Karpas-422 (cell line): ENCODE data around the gene MAP3K7CL. TPM values are rescaled to one million over a fixed set of nuclear protein-coding genes. Genes with fewer than 3 reads are reported as not detected.
A peak's percentile ranks its signal among the peaks of the same experiment; 100 is the strongest.

Experiments used
- DNase-seq: peaks from one replicate; pipeline ENCODE4 v3.0.0-alpha.2; 2015
- H2AFZ ChIP-seq: fragments of 200-600 bp; sonication (generic); 2 replicates; pipeline ENCODE4 v1.6.1; 2014; ENCODE audit warnings: antibody characterized with exemption, low read length, mixed read lengths
- H3K27ac ChIP-seq: fragments of 200-600 bp; sonication (generic); 2 replicates; pipeline ENCODE4 v1.5.1; 2014; ENCODE audit warnings: mild to moderate bottlenecking, low read length, moderate library complexity
- H3K27me3 ChIP-seq: fragments of 200-600 bp; sonication (generic); 2 replicates; pipeline ENCODE4 v1.6.1; 2014; ENCODE audit warnings: low read length, mixed read lengths
- H3K36me3 ChIP-seq: fragments of 200-600 bp; sonication (generic); 2 replicates; pipeline ENCODE4 v1.6.1; 2014; ENCODE audit warnings: low read length, mixed read lengths; ENCODE audit not compliant: insufficient read depth
- H3K4me1 ChIP-seq: fragments of 200-600 bp; sonication (generic); 2 replicates; pipeline ENCODE4 v1.6.1; 2014; ENCODE audit warnings: mild to moderate bottlenecking, low read length, mixed read lengths
- H3K4me2 ChIP-seq: fragments of 200-600 bp; sonication (generic); 2 replicates; pipeline ENCODE4 v1.6.1; 2014; ENCODE audit warnings: low read length, low read depth, mild to moderate bottlenecking; ENCODE audit not compliant: poor library complexity, severe bottlenecking
- H3K4me3 ChIP-seq: fragments of 200-600 bp; sonication (generic); 2 replicates; pipeline ENCODE4 v1.5.1; 2014; ENCODE audit warnings: mild to moderate bottlenecking, antibody characterized with exemption, low read length, mixed read lengths
- H3K79me2 ChIP-seq: fragments of 200-600 bp; sonication (generic); 2 replicates; pipeline ENCODE4 v1.6.1; 2014; ENCODE audit warnings: mild to moderate bottlenecking, low read length, mixed read lengths
- H3K9ac ChIP-seq: fragments of 200-600 bp; sonication (generic); 2 replicates; pipeline ENCODE4 v1.6.0; 2014; ENCODE audit warnings: low read length
- H3K9me2 ChIP-seq: fragments of 200-600 bp; sonication (generic), shearing (Covaris generic); replicated peaks from 2 replicates; pipeline ENCODE4 v1.6.0; 2014; ENCODE audit warnings: mild to moderate bottlenecking, low read length, moderate library complexity; ENCODE audit not compliant: insufficient read depth
- H3K9me3 ChIP-seq: fragments of 300-700, 200-600 bp; sonication (generic); 2 replicates; pipeline ENCODE4 v1.6.1; 2014; ENCODE audit warnings: low read length, mixed read lengths
- H4K20me1 ChIP-seq: fragments of 200-600 bp; sonication (generic); 2 replicates; pipeline ENCODE4 v1.6.1; 2014; ENCODE audit warnings: mild to moderate bottlenecking, antibody characterized with exemption, low read length, low read depth; ENCODE audit not compliant: insufficient read depth
- total RNA-seq: library from RNA; depleted of rRNA; stranded (reverse); fragments of >200 nt; shearing (Covaris generic); gene quantifications from 2 replicates; pipeline ENCODE4 v1.2.3, GENCODE V29; 2014; ENCODE audit warnings: low replicate concordance; rRNA removed

The MAP3K7CL gene
- total RNA-seq: 34.8 and 38.3 TPM in 2 replicates

- Histone ChIP-seq H4K20me1 (no peaks in the 10 kb centered on the region), H3K4me2 (no peak within 1 kb of the TSS), H3K4me3 (no peak within 1 kb of the TSS), H2AFZ (no peak within 1 kb of the TSS), H3K9ac (no peak within 1 kb of the TSS), H3K79me2 (peaks cover 21% of the 10 kb centered on the region), H3K36me3 (no peaks in the 10 kb centered on the region), H3K27me3 (no peaks in the 10 kb centered on the region), H3K27ac (no peak within 1 kb of the TSS), H3K4me1 (peaks cover 19% of the 10 kb centered on the region), H3K9me3 (no peaks in the 10 kb centered on the region), H3K9me2 (no peaks in the 10 kb centered on the region)
- DNase-seq: no peak
Observed at GRCh38 chr21:29130270-29130969, at the start of gene MAP3K7CL. TSS of gene MAP3K7CL (plus strand) at chr21:29130644. CDS start at chr21:29133345, 2,701 bp downstream.

GRCh38 chr21:29082046-29082815, 48.2 kb upstream of the MAP3K7CL start:
- Histone ChIP-seq H3K27ac (no peak overlapping the region), H3K4me3 (no peak overlapping the region), H2AFZ (no peak overlapping the region)

GRCh38 chr21:29083306-29083705, 47.1 kb upstream of the MAP3K7CL start:
- peaks cover 3% of the 10 kb centered on the region; the same call in 1 of the 2 replicates for H3K36me3 ChIP-seq
- no peak overlapping the region for H3K4me2 ChIP-seq
- no peaks in the 10 kb centered on the region for H4K20me1 ChIP-seq
- H3K27ac ChIP-seq: no peak overlapping the region
- no peaks in the 10 kb centered on the region for H3K9me2 ChIP-seq
- peaks cover 64% of the 10 kb centered on the region for H3K4me1 ChIP-seq
- H3K9me3 ChIP-seq: no peaks in the 10 kb centered on the region
- no peaks in the 10 kb centered on the region for H3K27me3 ChIP-seq
- H2AFZ ChIP-seq: no peak overlapping the region
- no peak overlapping the region for H3K4me3 ChIP-seq
- peaks cover 59% of the 10 kb centered on the region for H3K79me2 ChIP-seq
- no peak for DNase-seq
- no peak overlapping the region for H3K9ac ChIP-seq

More at GRCh38 chr21:29082046-29082815, 48.2 kb upstream of the MAP3K7CL start:
- no peaks in the 10 kb centered on the region for H3K27me3 ChIP-seq
- peaks cover 3% of the 10 kb centered on the region; the same call in 1 of the 2 replicates for H3K36me3 ChIP-seq
- no peaks in the 10 kb centered on the region for H3K9me2 ChIP-seq
- H3K9ac ChIP-seq: no peak overlapping the region
- no peaks in the 10 kb centered on the region for H4K20me1 ChIP-seq
- H3K79me2 ChIP-seq: peaks cover 65% of the 10 kb centered on the region
- H3K9me3 ChIP-seq: no peaks in the 10 kb centered on the region
- no peak overlapping the region for H3K4me2 ChIP-seq
- peaks cover 74% of the 10 kb centered on the region for H3K4me1 ChIP-seq
- no peak for DNase-seq

GRCh38 chr21:29084372-29084771, 46.1 kb upstream of the MAP3K7CL start:
- H3K4me3 ChIP-seq: peak overlapping the region; percentile 17; the same call in 1 of the 2 replicates
- no peak for DNase-seq
- H3K27me3 ChIP-seq: no peaks in the 10 kb centered on the region
- H2AFZ ChIP-seq: no peak overlapping the region; the same call in 1 of the 2 replicates
- peak overlapping the region; percentile 26; the same call in 1 of the 2 replicates for H3K9ac ChIP-seq
- peaks cover 53% of the 10 kb centered on the region for H3K4me1 ChIP-seq
- H3K79me2 ChIP-seq: peaks cover 49% of the 10 kb centered on the region
- peak overlapping the region; percentile 72 for H3K27ac ChIP-seq
- peak overlapping the region; percentile 63 for H3K4me2 ChIP-seq
- H3K9me3 ChIP-seq: no peaks in the 10 kb centered on the region
- no peaks in the 10 kb centered on the region for H4K20me1 ChIP-seq
- peaks cover 3% of the 10 kb centered on the region; the same call in 1 of the 2 replicates for H3K36me3 ChIP-seq
- H3K9me2 ChIP-seq: no peaks in the 10 kb centered on the region

GRCh38 chr21:29085106-29085752, 45.2 kb upstream of the MAP3K7CL start:
- H3K4me3 ChIP-seq: no peak overlapping the region
- H3K4me2 ChIP-seq: peak overlapping the region; percentile 63
- H3K9ac ChIP-seq: no peak overlapping the region
- H3K27ac ChIP-seq: peak overlapping the region; percentile 72
- H3K27me3 ChIP-seq: no peaks in the 10 kb centered on the region
- H3K9me2 ChIP-seq: no peaks in the 10 kb centered on the region
- peaks cover 3% of the 10 kb centered on the region; the same call in 1 of the 2 replicates for H3K36me3 ChIP-seq
- H3K4me1 ChIP-seq: peaks cover 53% of the 10 kb centered on the region
- no peak overlapping the region for H2AFZ ChIP-seq
- no peak for DNase-seq
- no peaks in the 10 kb centered on the region for H3K9me3 ChIP-seq
- no peaks in the 10 kb centered on the region for H4K20me1 ChIP-seq
- H3K79me2 ChIP-seq: peaks cover 41% of the 10 kb centered on the region

GRCh38 chr21:29091033-29091432, 39.4 kb upstream of the MAP3K7CL start:
- Histone ChIP-seq H3K27me3 (no peaks in the 10 kb centered on the region), H3K27ac (no peak overlapping the region), H3K4me1 (peaks cover 22% of the 10 kb centered on the region), H3K4me2 (no peak overlapping the region), H4K20me1 (no peaks in the 10 kb centered on the region), H3K9me2 (no peaks in the 10 kb centered on the region), H3K9ac (no peak overlapping the region), H3K4me3 (no peak overlapping the region), H3K79me2 (no peaks in the 10 kb centered on the region), H3K9me3 (no peaks in the 10 kb centered on the region), H3K36me3 (peaks cover 10% of the 10 kb centered on the region; the same call in 1 of the 2 replicates), H2AFZ (no peak overlapping the region)
- DNase-seq: no peak

- no peaks in the 10 kb centered on the region for H3K79me2 ChIP-seq
- 0 out of 2 replicates have a peak, but pooled peaks cover 7% of the 10 kb centered on the region for H3K36me3 ChIP-seq
- no peak for DNase-seq
- H3K27ac ChIP-seq: 0 out of 2 replicates have a peak overlapping the region, but pooled peaks have one; percentile 27
- H2AFZ ChIP-seq: no peak overlapping the region
- H3K27me3 ChIP-seq: no peaks in the 10 kb centered on the region
- H3K9me2 ChIP-seq: no peaks in the 10 kb centered on the region
- peaks cover 18% of the 10 kb centered on the region for H3K4me1 ChIP-seq
- H3K4me3 ChIP-seq: no peak overlapping the region
- no peak overlapping the region for H3K4me2 ChIP-seq
- H3K9me3 ChIP-seq: no peaks in the 10 kb centered on the region
- H4K20me1 ChIP-seq: no peaks in the 10 kb centered on the region
- H3K9ac ChIP-seq: no peak overlapping the region
Observed at GRCh38 chr21:29092102-29092959, 38.1 kb upstream of the MAP3K7CL start.
